Stimulated activated CD4-positive, alpha-beta T cell treated with anti-CD3 and anti-CD28 coated beads, Interleukin-2, amount 100 ng/mL, for 24 hours (primary cell): ENCODE results near the gene ZC3H12D.

Source experiments
- DNase-seq, 2 donors: peaks; one replicate each; pipeline ENCODE4 v3.0.0-alpha.2; 2020

ZC3H12D gene

GRCh38 chr6:149405823-149406765, 78.7 kb downstream of the ZC3H12D start:
- no peak for DNase-seq

- no peak for DNase-seq
These were observed 81.3 kb downstream of the ZC3H12D start for GRCh38 chr6:149403534-149403933.

- DNase-seq = no peak
These were observed 84.8 kb downstream of the ZC3H12D start, which contains the start of gene SUMO4 for GRCh38 chr6:149400050-149400449. Gene SUMO4 (plus strand): TSS chr6:149400262. CDS start chr6:149400392, 130 bp downstream.

GRCh38 chr6:149397384-149397783, 87.4 kb downstream of the ZC3H12D start:
- no peak for DNase-seq
